HG03354 (cell line): ENCODE data around the gene USP1.

Experiments used
- ATAC-seq: cut with Tn5 transposase; IDR thresholded peaks from one replicate; pipeline ENCODE4 v1.9.1; 2021; ENCODE audit warnings: mild to moderate bottlenecking; ENCODE audit not compliant: unreplicated experiment, poor library complexity, severe bottlenecking

Gene USP1

GRCh38 chr1:62476525-62477219, 39.8 kb downstream of the USP1 start:
- no peak for ATAC-seq

- no peak for ATAC-seq
These were observed 44.8 kb downstream of the USP1 start for GRCh38 chr1:62481681-62482080.

- no peak for ATAC-seq
These were observed 48.1 kb downstream of the USP1 start for GRCh38 chr1:62484824-62485468.

GRCh38 chr1:62487956-62488355, 51.1 kb downstream of the USP1 start:
- ATAC-seq, result no peak

GRCh38 chr1:62492521-62492920, 55.7 kb downstream of the USP1 start:
- no peak for ATAC-seq

GRCh38 chr1:62493656-62494055, 56.8 kb downstream of the USP1 start:
- ATAC-seq, result no peak

GRCh38 chr1:62494137-62494536, 57.3 kb downstream of the USP1 start:
- ATAC-seq, result no peak

- no peak for ATAC-seq
These were observed 63.4 kb downstream of the USP1 start for GRCh38 chr1:62500210-62500609.
